ENCODE measurements around the gene SYNDIG1L.

Gene SYNDIG1L

DNA sequence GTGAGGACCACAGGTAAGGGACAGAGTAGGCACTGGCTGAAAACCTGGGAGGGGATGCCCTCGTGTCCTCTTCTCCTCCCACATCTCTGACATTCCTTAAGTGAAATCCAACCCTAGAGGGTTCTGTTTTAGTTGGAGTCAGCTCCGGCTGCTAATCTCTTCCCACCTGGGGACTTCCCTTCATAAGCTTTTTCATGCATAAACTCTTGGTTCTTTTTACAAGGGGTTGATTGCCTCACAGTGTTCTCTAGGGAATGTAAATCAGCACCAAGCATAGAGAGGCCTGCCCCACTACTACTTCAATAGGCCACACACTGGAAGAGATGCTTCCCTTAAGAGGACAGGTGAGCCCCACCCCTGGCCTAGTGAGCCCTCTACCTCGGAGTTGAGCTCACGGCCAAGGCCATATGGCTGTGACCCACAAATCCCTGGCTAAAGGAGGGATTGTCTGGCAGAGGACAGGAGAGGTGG is 3.2 kb upstream of the SYNDIG1L start:
- TF ChIP-seq EZH2phosphoT487 (IDR thresholded peaks at IDR 0.05; ENCODE audit: low read length), result no peak
- TF ChIP-seq, protein P1, sequence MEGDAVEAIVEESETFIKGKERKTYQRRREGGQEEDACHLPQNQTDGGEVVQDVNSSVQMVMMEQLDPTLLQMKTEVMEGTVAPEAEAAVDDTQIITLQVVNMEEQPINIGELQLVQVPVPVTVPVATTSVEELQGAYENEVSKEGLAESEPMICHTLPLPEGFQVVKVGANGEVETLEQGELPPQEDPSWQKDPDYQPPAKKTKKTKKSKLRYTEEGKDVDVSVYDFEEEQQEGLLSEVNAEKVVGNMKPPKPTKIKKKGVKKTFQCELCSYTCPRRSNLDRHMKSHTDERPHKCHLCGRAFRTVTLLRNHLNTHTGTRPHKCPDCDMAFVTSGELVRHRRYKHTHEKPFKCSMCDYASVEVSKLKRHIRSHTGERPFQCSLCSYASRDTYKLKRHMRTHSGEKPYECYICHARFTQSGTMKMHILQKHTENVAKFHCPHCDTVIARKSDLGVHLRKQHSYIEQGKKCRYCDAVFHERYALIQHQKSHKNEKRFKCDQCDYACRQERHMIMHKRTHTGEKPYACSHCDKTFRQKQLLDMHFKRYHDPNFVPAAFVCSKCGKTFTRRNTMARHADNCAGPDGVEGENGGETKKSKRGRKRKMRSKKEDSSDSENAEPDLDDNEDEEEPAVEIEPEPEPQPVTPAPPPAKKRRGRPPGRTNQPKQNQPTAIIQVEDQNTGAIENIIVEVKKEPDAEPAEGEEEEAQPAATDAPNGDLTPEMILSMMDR (IDR thresholded peaks at IDR 0.05; ENCODE audit: low read length), result no peak
- no peak for TF ChIP-seq EZH2 (optimal IDR thresholded peaks at IDR 0.05; ENCODE audit: low read depth, low read length)
- Histone ChIP-seq H3K4me3 (ENCODE audit: low read length) (no peak overlapping the region), H3K4me2 (ENCODE audit: low read depth, low read length) (no peak overlapping the region), H3K4me1 (ENCODE audit: low read length) (no peaks in the 10 kb centered on the region), H3K9me2 (replicated peaks; ENCODE audit: insufficient read depth, low read length) (no peaks in the 10 kb centered on the region), H3K36me3 (replicated peaks; ENCODE audit: insufficient read depth, low read length) (no peaks in the 10 kb centered on the region), H3K9ac (ENCODE audit: low read length) (no peak overlapping the region), H3K27ac (ENCODE audit: low read length) (no peak overlapping the region), H4K20me1 (ENCODE audit: insufficient read depth, low read length) (no peaks in the 10 kb centered on the region), H3K9me3 (replicated peaks; ENCODE audit: insufficient read depth, low read length) (no peaks in the 10 kb centered on the region), H3F3A (ENCODE audit: insufficient read depth, low read length) (no peaks in the 10 kb centered on the region), H2AFZ (ENCODE audit: low read length) (no peak overlapping the region), H3K27me3 (replicated peaks; ENCODE audit: insufficient read depth, low read length) (no peaks in the 10 kb centered on the region), H3K79me2 (ENCODE audit: low read length) (no peaks in the 10 kb centered on the region)
- DNase-seq, result no peak

DNA sequence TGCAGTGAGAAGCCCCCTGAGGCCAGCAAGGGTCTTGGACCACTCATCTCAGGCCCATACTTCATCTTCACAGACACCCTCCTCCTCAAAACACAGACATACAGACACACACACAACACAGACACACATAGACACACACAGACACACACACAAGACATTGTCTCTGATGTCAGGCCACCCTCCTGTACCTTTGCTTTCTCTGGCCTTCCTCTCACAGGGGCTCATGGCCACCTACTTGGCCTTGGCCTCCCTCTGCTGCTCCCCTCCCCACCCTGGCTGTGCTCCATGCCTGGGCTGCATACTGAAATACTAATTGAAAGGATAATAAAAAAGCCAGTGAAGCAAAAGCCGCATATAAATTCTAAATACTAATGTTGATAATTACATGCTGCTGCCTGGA is 1.6 kb upstream of the SYNDIG1L start:
- no peaks in the 10 kb centered on the region for H3K4me1 ChIP-seq (ENCODE audit: low read length)
- H2AFZ ChIP-seq (ENCODE audit: low read length), result no peak overlapping the region
- H3K9me2 ChIP-seq (replicated peaks; ENCODE audit: insufficient read depth, low read length), result no peaks in the 10 kb centered on the region
- no peak overlapping the region for H3K4me2 ChIP-seq (ENCODE audit: low read depth, low read length)
- no peak for DNase-seq
- H3K4me3 ChIP-seq (ENCODE audit: low read length), result no peak overlapping the region
- no peak for TF ChIP-seq EZH2 (optimal IDR thresholded peaks at IDR 0.05; ENCODE audit: low read depth, low read length)
- TF ChIP-seq, protein P1 (IDR thresholded peaks at IDR 0.05; ENCODE audit: low read length), result no peak
- TF ChIP-seq EZH2phosphoT487 (IDR thresholded peaks at IDR 0.05; ENCODE audit: low read length), result no peak
- no peaks in the 10 kb centered on the region for H3K79me2 ChIP-seq (ENCODE audit: low read length)
- no peaks in the 10 kb centered on the region for H3K9me3 ChIP-seq (replicated peaks; ENCODE audit: insufficient read depth, low read length)
- H4K20me1 ChIP-seq (ENCODE audit: insufficient read depth, low read length), result no peaks in the 10 kb centered on the region
- no peaks in the 10 kb centered on the region for H3K36me3 ChIP-seq (replicated peaks; ENCODE audit: insufficient read depth, low read length)
- no peaks in the 10 kb centered on the region for H3F3A ChIP-seq (ENCODE audit: insufficient read depth, low read length)
- H3K9ac ChIP-seq (ENCODE audit: low read length), result no peak overlapping the region
- no peak overlapping the region for H3K27ac ChIP-seq (ENCODE audit: low read length)
- H3K27me3 ChIP-seq (replicated peaks; ENCODE audit: insufficient read depth, low read length), result no peaks in the 10 kb centered on the region

DNA sequence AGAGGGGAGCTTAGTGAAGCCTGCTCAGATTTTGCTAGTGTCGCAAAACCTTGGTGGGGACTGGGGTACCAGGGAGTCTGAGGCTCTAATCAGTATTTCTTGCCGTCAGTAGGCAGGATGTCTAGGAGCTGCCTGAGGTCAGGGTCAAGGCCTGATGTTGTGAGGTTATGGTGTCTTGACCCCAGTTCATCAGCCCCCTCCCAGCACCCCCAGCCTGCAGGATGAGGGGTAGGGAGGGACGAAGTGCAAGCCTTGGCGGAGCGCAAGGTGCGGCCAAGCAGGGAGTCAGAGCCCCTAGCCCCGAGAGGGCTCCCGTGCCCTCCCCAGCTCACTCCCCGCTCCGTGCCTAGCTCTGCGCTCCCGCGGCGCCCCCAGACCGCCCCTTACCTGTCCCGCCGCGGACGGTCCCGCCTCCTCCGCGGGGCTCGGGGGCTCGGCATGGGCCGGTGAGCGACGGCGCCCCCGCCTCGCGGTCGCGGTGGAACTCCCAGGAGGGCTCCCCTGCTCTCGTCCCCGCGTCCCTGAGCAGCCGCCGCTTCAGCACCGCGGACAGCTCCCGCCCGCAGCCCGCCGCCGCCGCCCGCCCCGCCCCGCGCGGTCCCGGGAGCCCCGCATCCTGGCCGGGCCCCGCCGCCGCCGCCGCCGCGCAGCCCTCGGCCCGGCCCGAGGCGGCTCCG is 347 bp downstream of the SYNDIG1L start:
- H3K27me3 ChIP-seq (replicated peaks; ENCODE audit: insufficient read depth, low read length), result peaks cover 10% of the 10 kb centered on the region; the same call in 1 of the 2 replicates
- DNase-seq, result peak; percentile 26
- no peak overlapping the region for H3K4me2 ChIP-seq (ENCODE audit: low read depth, low read length)

More for the DNA sequence above, 347 bp downstream of the SYNDIG1L start:
- Histone ChIP-seq H3K9ac (ENCODE audit: low read length) (no peak overlapping the region), H4K20me1 (ENCODE audit: insufficient read depth, low read length) (no peaks in the 10 kb centered on the region), H3K27ac (ENCODE audit: low read length) (no peak overlapping the region), H3K4me1 (ENCODE audit: low read length) (no peaks in the 10 kb centered on the region), H3K79me2 (ENCODE audit: low read length) (no peaks in the 10 kb centered on the region), H2AFZ (ENCODE audit: low read length) (no peak overlapping the region), H3K4me3 (ENCODE audit: low read length) (no peak overlapping the region), H3F3A (ENCODE audit: insufficient read depth, low read length) (no peaks in the 10 kb centered on the region), H3K9me2 (replicated peaks; ENCODE audit: insufficient read depth, low read length) (no peaks in the 10 kb centered on the region), H3K36me3 (replicated peaks; ENCODE audit: insufficient read depth, low read length) (no peaks in the 10 kb centered on the region), H3K9me3 (replicated peaks; ENCODE audit: insufficient read depth, low read length) (no peaks in the 10 kb centered on the region)
- TF ChIP-seq, protein P1 (IDR thresholded peaks at IDR 0.05; ENCODE audit: low read length), result no peak
- no peak for TF ChIP-seq EZH2 (optimal IDR thresholded peaks at IDR 0.05; ENCODE audit: low read depth, low read length)
